ENCODE results near the gene TMC8.

TMC8 gene

GRCh38 chr17:78180083-78180482 is 49.5 kb downstream of the TMC8 start:
- no peak for DNase-seq (ENCODE audit: low read depth)

GRCh38 chr17:78180508-78180907 is 49.9 kb downstream of the TMC8 start:
- DNase-seq (ENCODE audit: low read depth) = no peak

GRCh38 chr17:78182504-78182903 is 51.9 kb downstream of the TMC8 start:
- DNase-seq (ENCODE audit: low read depth) = no peak

- DNase-seq (ENCODE audit: low read depth) = no peak
These were observed 53.3 kb downstream of the TMC8 start for GRCh38 chr17:78183916-78184315.

GRCh38 chr17:78184351-78184750 is 53.8 kb downstream of the TMC8 start:
- DNase-seq (ENCODE audit: low read depth) = no peak

- no peak for DNase-seq (ENCODE audit: low read depth)
These were observed 54.3 kb downstream of the TMC8 start for GRCh38 chr17:78184868-78185267.

GRCh38 chr17:78185981-78186691 is 55.6 kb downstream of the TMC8 start:
- DNase-seq (ENCODE audit: low read depth) = no peak

- peak; percentile 94 for DNase-seq (ENCODE audit: low read depth)
These were observed 56.4 kb downstream of the TMC8 start, which contains the start of the genes AFMID and TK1 for GRCh38 chr17:78186692-78187595. AFMID (plus strand) TSS chr17:78187362; CDS start chr17:78187371, 9 bp downstream. TK1 (minus strand) TSS chr17:78187052; CDS start chr17:78186994, 58 bp downstream.

Measured in fibroblast of the conjunctiva (primary cell).